Mesendoderm (in vitro differentiated cells): ENCODE measurements around the gene CAPZB.

ENCODE experiments used
- DNase-seq: peaks from one replicate; pipeline ENCODE4 v3.0.0; 2013
- H2AK5ac ChIP-seq: 2 replicates; pipeline ENCODE4 v1.6.1; 2013; ENCODE audit warnings: low read length, inconsistent platforms
- H2BK120ac ChIP-seq: 2 replicates; pipeline ENCODE4 v1.6.1; 2013; ENCODE audit warnings: low read depth, mild to moderate bottlenecking, low read length, moderate library complexity, mixed read lengths
- H2BK15ac ChIP-seq: replicated peaks from 2 replicates; pipeline ENCODE4 v1.6.1; 2013; ENCODE audit warnings: low read depth, mild to moderate bottlenecking, moderate library complexity
- H2BK5ac ChIP-seq: 2 replicates; pipeline ENCODE4 v1.6.1; 2013; ENCODE audit warnings: low read length, inconsistent platforms
- H3K18ac ChIP-seq: 2 replicates; pipeline ENCODE4 v1.6.1; 2013; ENCODE audit warnings: mild to moderate bottlenecking, low read length, mixed read lengths
- H3K23ac ChIP-seq: one replicate; pipeline ENCODE4 v1.6.1; 2013; ENCODE audit warnings: low read length
- H3K27ac ChIP-seq: 2 replicates; pipeline ENCODE4 v1.5.1; 2013; ENCODE audit warnings: low read depth, mild to moderate bottlenecking, inconsistent platforms, low read length, moderate library complexity
- H3K27me3 ChIP-seq: 2 replicates; pipeline ENCODE4 v1.6.1; 2013; ENCODE audit warnings: low read length, control low read depth, mild to moderate bottlenecking, inconsistent platforms; ENCODE audit not compliant: insufficient read depth, poor library complexity
- H3K36me3 ChIP-seq: 2 replicates; pipeline ENCODE4 v1.6.1; 2013; ENCODE audit warnings: low read length, inconsistent platforms; ENCODE audit not compliant: control insufficient read depth, insufficient read depth
- H3K4ac ChIP-seq: one replicate; pipeline ENCODE4 v1.6.1; 2013; ENCODE audit warnings: low read depth, mild to moderate bottlenecking, low read length, moderate library complexity
- H3K4me1 ChIP-seq: 2 replicates; pipeline ENCODE4 v1.6.1; 2013; ENCODE audit warnings: low read depth, low read length, inconsistent platforms; ENCODE audit not compliant: control insufficient read depth
- H3K4me2 ChIP-seq: 2 replicates; pipeline ENCODE4 v1.6.1; 2013; ENCODE audit warnings: low read length
- H3K4me3 ChIP-seq: 2 replicates; pipeline ENCODE4 v1.5.1; 2013; ENCODE audit warnings: mild to moderate bottlenecking, low read length
- H3K56ac ChIP-seq: one replicate; pipeline ENCODE4 v1.6.1; 2013; ENCODE audit warnings: low read length
- H3K79me1 ChIP-seq: 2 replicates; pipeline ENCODE4 v1.6.1; 2013; ENCODE audit warnings: low read length, inconsistent platforms
- H3K79me2 ChIP-seq: 2 replicates; pipeline ENCODE4 v1.6.1; 2013; ENCODE audit warnings: mild to moderate bottlenecking, low read length; ENCODE audit not compliant: control insufficient read depth, insufficient read depth
- H3K9ac ChIP-seq: 2 replicates; pipeline ENCODE4 v1.6.1; 2013; ENCODE audit warnings: low read length, inconsistent platforms
- H4K5ac ChIP-seq: one replicate; pipeline ENCODE4 v1.6.1; 2013; ENCODE audit warnings: low read length
- H4K8ac ChIP-seq: one replicate; pipeline ENCODE4 v1.6.1; 2013; ENCODE audit warnings: low read depth, mild to moderate bottlenecking, control low read depth, low read length, moderate library complexity
- WGBS: extraction: QIAGEN DNeasy Blood & Tissue Kit; methylation state at CpG from one replicate; pipeline ENCODE4 v1.1.7; 2013; ENCODE audit warnings: low lambda C conversion rate, missing lambda C conversion rate; ENCODE audit not compliant: insufficient coverage; ENCODE audit errors: extremely low coverage; 5-methylcytosine and 5-hydroxymethylcytosine counted together

Gene CAPZB

GRCh38 chr1:19402031-19402813, 83.1 kb downstream of the CAPZB start:
- H3K79me2 ChIP-seq: peaks cover 48% of the 10 kb centered on the region
- peaks cover 3% of the 10 kb centered on the region for H3K4me1 ChIP-seq
- H3K56ac ChIP-seq: no peak overlapping the region
- H3K4ac ChIP-seq: no peak overlapping the region
- H2AK5ac ChIP-seq: no peak overlapping the region
- no CpG with 5 or more reads among the region's 7 CpGs for WGBS
- no peak overlapping the region for H3K18ac ChIP-seq
- H3K27ac ChIP-seq: no peak overlapping the region
- H3K79me1 ChIP-seq: peaks cover 41% of the 10 kb centered on the region
- no peak overlapping the region for H4K8ac ChIP-seq
- H3K23ac ChIP-seq: no peak overlapping the region
- no peak overlapping the region for H2BK15ac ChIP-seq
- H3K4me3 ChIP-seq: no peak overlapping the region
- no peak for DNase-seq
- no peak overlapping the region for H3K4me2 ChIP-seq
- H2BK120ac ChIP-seq: no peak overlapping the region
- no peaks in the 10 kb centered on the region for H3K27me3 ChIP-seq
- no peak overlapping the region for H2BK5ac ChIP-seq
- no peaks in the 10 kb centered on the region for H3K36me3 ChIP-seq
- no peak overlapping the region for H3K9ac ChIP-seq
- H4K5ac ChIP-seq: no peak overlapping the region

DNA sequence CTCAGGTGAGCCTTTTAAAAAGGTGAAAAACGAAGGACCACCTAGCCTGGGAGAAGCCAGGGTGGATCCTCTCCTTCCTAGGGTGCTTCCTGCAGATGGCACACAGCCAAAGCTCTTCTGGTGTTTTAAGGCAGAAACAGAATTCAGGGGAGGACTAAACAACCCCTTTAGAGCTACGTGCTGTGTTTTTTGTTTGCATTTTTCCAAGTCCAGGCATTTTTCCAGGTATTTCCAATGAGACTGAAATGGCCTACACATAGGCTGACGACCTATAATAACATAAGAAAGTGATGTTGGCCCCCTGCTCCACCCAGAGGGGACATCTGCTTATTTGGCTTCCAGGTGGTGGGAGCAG, 83.8 kb downstream of the CAPZB start:
- peaks cover 3% of the 10 kb centered on the region for H3K4me1 ChIP-seq
- WGBS: no CpG with 5 or more reads among the region's 3 CpGs
- H3K79me2 ChIP-seq: peaks cover 44% of the 10 kb centered on the region
- H4K8ac ChIP-seq: no peak overlapping the region
- H3K23ac ChIP-seq: no peak overlapping the region
- H4K5ac ChIP-seq: no peak overlapping the region
- no peak overlapping the region for H3K4me3 ChIP-seq
- H2BK5ac ChIP-seq: no peak overlapping the region
- H3K4me2 ChIP-seq: no peak overlapping the region
- DNase-seq: no peak
- H3K27me3 ChIP-seq: no peaks in the 10 kb centered on the region
- no peak overlapping the region for H3K18ac ChIP-seq
- no peak overlapping the region for H2AK5ac ChIP-seq
- peaks cover 37% of the 10 kb centered on the region for H3K79me1 ChIP-seq
- H2BK15ac ChIP-seq: no peak overlapping the region
- H3K36me3 ChIP-seq: no peaks in the 10 kb centered on the region
- H3K4ac ChIP-seq: no peak overlapping the region
- no peak overlapping the region for H3K56ac ChIP-seq
- H3K27ac ChIP-seq: no peak overlapping the region
- no peak overlapping the region for H3K9ac ChIP-seq
- H2BK120ac ChIP-seq: no peak overlapping the region

GRCh38 chr1:19400875-19401534, 84.3 kb downstream of the CAPZB start:
- no peak overlapping the region for H3K4me2 ChIP-seq
- H4K5ac ChIP-seq: no peak overlapping the region
- no peak overlapping the region for H3K18ac ChIP-seq
- no peak overlapping the region for H2BK120ac ChIP-seq
- peak; percentile 82 for DNase-seq
- no peaks in the 10 kb centered on the region for H3K27me3 ChIP-seq
- no peak overlapping the region for H4K8ac ChIP-seq
- H2BK5ac ChIP-seq: no peak overlapping the region
- H2BK15ac ChIP-seq: no peak overlapping the region
- H3K4me1 ChIP-seq: peaks cover 3% of the 10 kb centered on the region
- no peak overlapping the region for H2AK5ac ChIP-seq
- H3K79me2 ChIP-seq: peaks cover 43% of the 10 kb centered on the region
- no peaks in the 10 kb centered on the region for H3K36me3 ChIP-seq
- no peak overlapping the region for H3K4me3 ChIP-seq
- WGBS: no CpG with 5 or more reads among the region's 7 CpGs
- H3K56ac ChIP-seq: no peak overlapping the region
- peaks cover 37% of the 10 kb centered on the region for H3K79me1 ChIP-seq
- no peak overlapping the region for H3K4ac ChIP-seq
- H3K27ac ChIP-seq: no peak overlapping the region
- no peak overlapping the region for H3K9ac ChIP-seq
- H3K23ac ChIP-seq: no peak overlapping the region

DNA sequence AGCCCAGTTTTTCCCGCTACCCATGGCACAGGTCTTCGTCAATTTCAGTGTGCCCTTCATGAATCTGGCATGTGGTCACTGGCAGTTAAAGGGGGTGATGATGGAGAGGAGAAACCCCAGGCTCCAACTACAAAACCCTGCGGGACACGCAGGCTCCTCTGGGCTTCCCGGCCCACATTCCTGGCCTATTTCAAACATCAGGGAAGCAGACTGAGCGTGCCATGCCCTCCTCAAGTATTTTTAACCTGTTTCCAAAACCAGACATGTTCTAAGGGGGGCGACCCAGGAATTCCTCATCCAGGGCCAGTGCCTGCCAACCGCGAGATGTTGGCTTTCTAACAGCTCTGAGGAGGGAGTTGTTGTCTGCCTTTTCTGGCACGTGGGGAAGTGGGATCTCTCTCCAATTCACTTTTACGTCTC, 85.1 kb downstream of the CAPZB start:
- H2BK15ac ChIP-seq: no peak overlapping the region
- H4K5ac ChIP-seq: no peak overlapping the region
- H2BK5ac ChIP-seq: no peak overlapping the region
- no peak overlapping the region for H4K8ac ChIP-seq
- no peak overlapping the region for H3K23ac ChIP-seq
- no peak overlapping the region for H2BK120ac ChIP-seq
- no peak overlapping the region for H3K4me2 ChIP-seq
- no CpG with 5 or more reads among the region's 11 CpGs for WGBS
- H3K4me3 ChIP-seq: no peak overlapping the region
- no peak overlapping the region for H3K9ac ChIP-seq
- H3K18ac ChIP-seq: no peak overlapping the region
- peaks cover 41% of the 10 kb centered on the region for H3K79me2 ChIP-seq
- H2AK5ac ChIP-seq: no peak overlapping the region
- peaks cover 41% of the 10 kb centered on the region for H3K79me1 ChIP-seq
- H3K27me3 ChIP-seq: no peaks in the 10 kb centered on the region
- H3K56ac ChIP-seq: no peak overlapping the region
- DNase-seq: no peak
- H3K36me3 ChIP-seq: no peaks in the 10 kb centered on the region
- no peak overlapping the region for H3K4ac ChIP-seq
- peaks cover 3% of the 10 kb centered on the region for H3K4me1 ChIP-seq
- no peak overlapping the region for H3K27ac ChIP-seq

DNA sequence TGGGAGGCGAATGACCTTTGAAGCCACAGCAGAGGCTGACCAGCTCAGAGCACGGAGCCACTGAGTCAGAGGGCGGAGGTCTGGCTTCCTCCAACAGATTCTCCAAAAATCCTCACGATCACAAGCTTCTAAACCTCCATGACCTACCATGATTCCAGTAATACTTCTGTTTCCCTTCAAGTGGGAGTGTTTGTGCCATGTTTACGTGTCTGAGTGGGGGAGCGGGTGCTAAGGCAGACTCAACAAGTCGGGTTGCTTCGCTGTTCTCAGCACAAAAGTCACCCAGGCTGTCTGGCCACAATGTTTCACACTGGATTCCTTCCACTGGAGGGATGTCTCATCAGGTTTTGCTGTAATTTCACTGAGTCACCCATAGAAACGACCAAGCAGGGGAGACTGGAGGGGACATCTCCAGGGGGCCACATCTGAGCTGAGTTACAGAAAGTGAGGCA, 87.0 kb downstream of the CAPZB start:
- H3K79me1 ChIP-seq: peaks cover 40% of the 10 kb centered on the region
- no peak overlapping the region for H3K18ac ChIP-seq
- H2AK5ac ChIP-seq: no peak overlapping the region
- H3K27me3 ChIP-seq: no peaks in the 10 kb centered on the region
- H3K4me1 ChIP-seq: peaks cover 3% of the 10 kb centered on the region
- no peak overlapping the region for H3K27ac ChIP-seq
- no peak overlapping the region for H2BK15ac ChIP-seq
- H3K23ac ChIP-seq: no peak overlapping the region
- H4K8ac ChIP-seq: no peak overlapping the region
- peak; percentile 40 for DNase-seq
- H4K5ac ChIP-seq: no peak overlapping the region
- no peaks in the 10 kb centered on the region for H3K36me3 ChIP-seq
- no peak overlapping the region for H3K9ac ChIP-seq
- H2BK5ac ChIP-seq: no peak overlapping the region
- peaks cover 39% of the 10 kb centered on the region for H3K79me2 ChIP-seq
- H3K56ac ChIP-seq: no peak overlapping the region
- H3K4me3 ChIP-seq: no peak overlapping the region
- H3K4ac ChIP-seq: no peak overlapping the region
- no CpG with 5 or more reads among the region's 9 CpGs for WGBS
- no peak overlapping the region for H2BK120ac ChIP-seq
- no peak overlapping the region for H3K4me2 ChIP-seq
